ENCODE data around the gene SLFN13. TPM values are rescaled to one million over a fixed set of nuclear protein-coding genes. Genes with fewer than 3 reads are reported as not detected.

Gene SLFN13
- total and polyA plus RNA-seq, 4 donors: 0.53 to 14.2 (median 2.2) TPM

DNA sequence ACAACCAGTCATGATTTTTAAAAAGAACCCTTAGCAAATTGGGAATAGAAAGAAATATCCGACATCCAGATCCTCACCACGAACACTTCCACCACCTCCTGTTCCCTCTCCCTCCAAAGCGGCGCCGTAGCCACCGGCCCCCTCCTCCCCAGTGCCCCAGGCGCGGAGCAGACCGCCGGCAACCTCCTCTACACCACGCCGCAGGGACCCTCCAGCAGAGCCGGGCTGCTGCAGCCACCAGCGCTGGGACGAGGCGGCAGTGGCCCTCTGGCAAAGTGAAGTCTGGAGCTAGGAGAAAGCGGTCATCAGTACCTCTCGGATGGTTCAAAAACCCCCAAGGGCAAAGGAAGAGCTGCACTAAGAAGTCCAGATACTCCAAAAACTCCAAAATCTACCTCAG, 41.4 kb upstream of the SLFN13 start:
- no peak overlapping the region for H3K4me3 ChIP-seq (ENCODE audit: low read depth in 1 of 3, low read length in 3 of 3)
- H3K9ac ChIP-seq (ENCODE audit: low read depth in 1 of 2, low read length in 2 of 2): no peak overlapping the region
- WGBS: 18% methylated on average over 18 of the region's 18 CpGs
- H3K27ac ChIP-seq (ENCODE audit: low read depth in 1 of 2, low read length in 2 of 2): no peak overlapping the region
- H3K36me3 ChIP-seq (ENCODE audit: control insufficient read depth in 4 of 4, insufficient read depth in 3 of 4, low read depth in 1 of 4, low read length in 3 of 4): peaks cover 0 to 2% (median 0%) of the 10 kb centered on the region in 4 donors
- peaks cover 0 to 6% (median under 1%) of the 10 kb centered on the region in 4 donors for H3K9me3 ChIP-seq (ENCODE audit: control insufficient read depth in 4 of 4, low read length in 3 of 4)
- DNase-seq (ENCODE audit: low spot score): no peak
- peaks cover 0 to 10% (median 3%) of the 10 kb centered on the region in 4 donors for H3K4me1 ChIP-seq (ENCODE audit: control insufficient read depth in 4 of 4, insufficient read depth in 4 of 4, low read length in 3 of 4)
- peaks cover 0 to 25% (median 10%) of the 10 kb centered on the region in 4 donors for H3K27me3 ChIP-seq (ENCODE audit: control insufficient read depth in 4 of 4, insufficient read depth in 4 of 4, low read length in 3 of 4)
- TF ChIP-seq, protein P1, sequence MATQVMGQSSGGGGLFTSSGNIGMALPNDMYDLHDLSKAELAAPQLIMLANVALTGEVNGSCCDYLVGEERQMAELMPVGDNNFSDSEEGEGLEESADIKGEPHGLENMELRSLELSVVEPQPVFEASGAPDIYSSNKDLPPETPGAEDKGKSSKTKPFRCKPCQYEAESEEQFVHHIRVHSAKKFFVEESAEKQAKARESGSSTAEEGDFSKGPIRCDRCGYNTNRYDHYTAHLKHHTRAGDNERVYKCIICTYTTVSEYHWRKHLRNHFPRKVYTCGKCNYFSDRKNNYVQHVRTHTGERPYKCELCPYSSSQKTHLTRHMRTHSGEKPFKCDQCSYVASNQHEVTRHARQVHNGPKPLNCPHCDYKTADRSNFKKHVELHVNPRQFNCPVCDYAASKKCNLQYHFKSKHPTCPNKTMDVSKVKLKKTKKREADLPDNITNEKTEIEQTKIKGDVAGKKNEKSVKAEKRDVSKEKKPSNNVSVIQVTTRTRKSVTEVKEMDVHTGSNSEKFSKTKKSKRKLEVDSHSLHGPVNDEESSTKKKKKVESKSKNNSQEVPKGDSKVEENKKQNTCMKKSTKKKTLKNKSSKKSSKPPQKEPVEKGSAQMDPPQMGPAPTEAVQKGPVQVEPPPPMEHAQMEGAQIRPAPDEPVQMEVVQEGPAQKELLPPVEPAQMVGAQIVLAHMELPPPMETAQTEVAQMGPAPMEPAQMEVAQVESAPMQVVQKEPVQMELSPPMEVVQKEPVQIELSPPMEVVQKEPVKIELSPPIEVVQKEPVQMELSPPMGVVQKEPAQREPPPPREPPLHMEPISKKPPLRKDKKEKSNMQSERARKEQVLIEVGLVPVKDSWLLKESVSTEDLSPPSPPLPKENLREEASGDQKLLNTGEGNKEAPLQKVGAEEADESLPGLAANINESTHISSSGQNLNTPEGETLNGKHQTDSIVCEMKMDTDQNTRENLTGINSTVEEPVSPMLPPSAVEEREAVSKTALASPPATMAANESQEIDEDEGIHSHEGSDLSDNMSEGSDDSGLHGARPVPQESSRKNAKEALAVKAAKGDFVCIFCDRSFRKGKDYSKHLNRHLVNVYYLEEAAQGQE (IDR thresholded peaks at IDR 0.05): no peak
- TF ChIP-seq EGR1 (IDR thresholded peaks at IDR 0.05; ENCODE audit: low read depth in 2 of 2) (no peak), FOXA2 (IDR thresholded peaks at IDR 0.05) (no peak)

DNA sequence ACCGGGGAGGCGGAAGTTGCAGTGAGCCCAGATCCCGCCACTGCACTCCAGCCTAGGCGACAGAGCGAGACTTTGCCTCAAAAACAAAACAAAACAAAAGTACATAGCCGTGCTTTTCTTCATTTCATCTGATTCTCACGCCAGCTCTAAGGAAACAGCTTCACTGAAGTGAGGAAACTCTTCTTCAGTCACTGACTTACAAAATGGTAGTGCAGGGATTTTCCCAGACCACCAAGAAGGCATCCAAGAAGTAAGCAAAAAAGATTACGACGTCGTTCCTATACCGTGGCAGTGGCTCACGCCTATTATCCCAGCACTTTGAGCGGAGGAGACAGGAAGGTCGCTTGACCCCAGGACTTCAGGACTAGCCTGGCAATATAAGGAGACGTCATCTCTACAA, 40.4 kb upstream of the SLFN13 start:
- no peak for DNase-seq (ENCODE audit: low spot score)
- 23% methylated on average over 15 of the region's 15 CpGs for WGBS
- TF ChIP-seq TAF1 (conservative IDR thresholded peaks at IDR 0.05): no peak
- TF ChIP-seq RAD21 (IDR thresholded peaks at IDR 0.05): no peak
- no peak for TF ChIP-seq SP1 (IDR thresholded peaks at IDR 0.05)
- no peak for TF ChIP-seq HNF4A (conservative IDR thresholded peaks at IDR 0.05)
- TF ChIP-seq, protein P2, sequence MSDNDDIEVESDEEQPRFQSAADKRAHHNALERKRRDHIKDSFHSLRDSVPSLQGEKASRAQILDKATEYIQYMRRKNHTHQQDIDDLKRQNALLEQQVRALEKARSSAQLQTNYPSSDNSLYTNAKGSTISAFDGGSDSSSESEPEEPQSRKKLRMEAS (IDR thresholded peaks at IDR 0.05): no peak
- TF ChIP-seq, protein P3, sequence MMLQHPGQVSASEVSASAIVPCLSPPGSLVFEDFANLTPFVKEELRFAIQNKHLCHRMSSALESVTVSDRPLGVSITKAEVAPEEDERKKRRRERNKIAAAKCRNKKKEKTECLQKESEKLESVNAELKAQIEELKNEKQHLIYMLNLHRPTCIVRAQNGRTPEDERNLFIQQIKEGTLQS (IDR thresholded peaks at IDR 0.05): no peak
- no peak for TF ChIP-seq NR2F2 (IDR thresholded peaks at IDR 0.05)
- TF ChIP-seq, protein P4, sequence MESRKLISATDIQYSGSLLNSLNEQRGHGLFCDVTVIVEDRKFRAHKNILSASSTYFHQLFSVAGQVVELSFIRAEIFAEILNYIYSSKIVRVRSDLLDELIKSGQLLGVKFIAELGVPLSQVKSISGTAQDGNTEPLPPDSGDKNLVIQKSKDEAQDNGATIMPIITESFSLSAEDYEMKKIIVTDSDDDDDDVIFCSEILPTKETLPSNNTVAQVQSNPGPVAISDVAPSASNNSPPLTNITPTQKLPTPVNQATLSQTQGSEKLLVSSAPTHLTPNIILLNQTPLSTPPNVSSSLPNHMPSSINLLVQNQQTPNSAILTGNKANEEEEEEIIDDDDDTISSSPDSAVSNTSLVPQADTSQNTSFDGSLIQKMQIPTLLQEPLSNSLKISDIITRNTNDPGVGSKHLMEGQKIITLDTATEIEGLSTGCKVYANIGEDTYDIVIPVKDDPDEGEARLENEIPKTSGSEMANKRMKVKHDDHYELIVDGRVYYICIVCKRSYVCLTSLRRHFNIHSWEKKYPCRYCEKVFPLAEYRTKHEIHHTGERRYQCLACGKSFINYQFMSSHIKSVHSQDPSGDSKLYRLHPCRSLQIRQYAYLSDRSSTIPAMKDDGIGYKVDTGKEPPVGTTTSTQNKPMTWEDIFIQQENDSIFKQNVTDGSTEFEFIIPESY (IDR thresholded peaks at IDR 0.05): no peak
- TF ChIP-seq, protein P5, sequence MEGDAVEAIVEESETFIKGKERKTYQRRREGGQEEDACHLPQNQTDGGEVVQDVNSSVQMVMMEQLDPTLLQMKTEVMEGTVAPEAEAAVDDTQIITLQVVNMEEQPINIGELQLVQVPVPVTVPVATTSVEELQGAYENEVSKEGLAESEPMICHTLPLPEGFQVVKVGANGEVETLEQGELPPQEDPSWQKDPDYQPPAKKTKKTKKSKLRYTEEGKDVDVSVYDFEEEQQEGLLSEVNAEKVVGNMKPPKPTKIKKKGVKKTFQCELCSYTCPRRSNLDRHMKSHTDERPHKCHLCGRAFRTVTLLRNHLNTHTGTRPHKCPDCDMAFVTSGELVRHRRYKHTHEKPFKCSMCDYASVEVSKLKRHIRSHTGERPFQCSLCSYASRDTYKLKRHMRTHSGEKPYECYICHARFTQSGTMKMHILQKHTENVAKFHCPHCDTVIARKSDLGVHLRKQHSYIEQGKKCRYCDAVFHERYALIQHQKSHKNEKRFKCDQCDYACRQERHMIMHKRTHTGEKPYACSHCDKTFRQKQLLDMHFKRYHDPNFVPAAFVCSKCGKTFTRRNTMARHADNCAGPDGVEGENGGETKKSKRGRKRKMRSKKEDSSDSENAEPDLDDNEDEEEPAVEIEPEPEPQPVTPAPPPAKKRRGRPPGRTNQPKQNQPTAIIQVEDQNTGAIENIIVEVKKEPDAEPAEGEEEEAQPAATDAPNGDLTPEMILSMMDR (IDR thresholded peaks at IDR 0.05; ENCODE audit: low read depth, low read length, missing input control): no peak
- TF ChIP-seq FOXA2 (IDR thresholded peaks at IDR 0.05): no peak
- TF ChIP-seq, protein P1 (IDR thresholded peaks at IDR 0.05): no peak
- TF ChIP-seq RXRA (IDR thresholded peaks at IDR 0.05): no peak
- no peak for TF ChIP-seq FOXA1 (IDR thresholded peaks at IDR 0.05)
- no peak for TF ChIP-seq JUND (IDR thresholded peaks at IDR 0.05)
- no peak for TF ChIP-seq GABPA (IDR thresholded peaks at IDR 0.05 in 1 of 2, conservative IDR thresholded peaks at IDR 0.05 in 1 of 2)
- Histone ChIP-seq H3K4me3 (ENCODE audit: low read depth in 1 of 3, low read length in 3 of 3) (no peak overlapping the region), H3K9ac (ENCODE audit: low read depth in 1 of 2, low read length in 2 of 2) (no peak overlapping the region), H3K27ac (ENCODE audit: low read depth in 1 of 2, low read length in 2 of 2) (no peak overlapping the region), H3K36me3 (ENCODE audit: control insufficient read depth in 4 of 4, insufficient read depth in 3 of 4, low read depth in 1 of 4, low read length in 3 of 4) (peaks cover 0 to 2% (median 0%) of the 10 kb centered on the region in 4 donors), H3K27me3 (ENCODE audit: control insufficient read depth in 4 of 4, insufficient read depth in 4 of 4, low read length in 3 of 4) (peaks cover 0 to 23% (median 10%) of the 10 kb centered on the region in 4 donors), H3K4me1 (ENCODE audit: control insufficient read depth in 4 of 4, insufficient read depth in 4 of 4, low read length in 3 of 4) (peaks cover 0 to 10% (median 3%) of the 10 kb centered on the region in 4 donors), H3K9me3 (ENCODE audit: control insufficient read depth in 4 of 4, low read length in 3 of 4) (peaks cover 0 to 6% (median under 1%) of the 10 kb centered on the region in 4 donors)

Data from liver (tissue), 9 donors.